CD4-positive, alpha-beta T cell treated with Interleukin-17A for 1 hour (primary cell): ENCODE measurements around the gene PLEKHA6.

Source experiments
- DNase-seq: peaks from one replicate; pipeline ENCODE4 v3.0.0-alpha.2; 2020

The PLEKHA6 gene

GRCh38 chr1:204176049-204176448, 183.7 kb downstream of the PLEKHA6 start:
- DNase-seq, result no peak

GRCh38 chr1:204174958-204175357, 184.8 kb downstream of the PLEKHA6 start:
- no peak for DNase-seq

GRCh38 chr1:204172404-204173029, 187.2 kb downstream of the PLEKHA6 start:
- no peak for DNase-seq

GRCh38 chr1:204171751-204172178, 188.0 kb downstream of the PLEKHA6 start:
- DNase-seq, result no peak

- DNase-seq, result no peak
Observed at GRCh38 chr1:204170494-204171155, 189.1 kb downstream of the PLEKHA6 start.

- DNase-seq, result no peak
Observed at GRCh38 chr1:204169858-204170257, 189.9 kb downstream of the PLEKHA6 start.
